IgD-negative memory B cell (primary cell): ENCODE results near the gene PATL1. TPM values are rescaled to one million over a fixed set of nuclear protein-coding genes. Genes with fewer than 3 reads are reported as not detected.
"Not testable (repeated sequence)": the region's sequence is repeated elsewhere in the genome, so short reads cannot be mapped to it uniquely, and the experiment has no call there.

Experiments
- H3K27ac Mint-ChIP-seq, 3 donors: one replicate each; pipeline ENCODE4 v1.8.0; 2020 to 2022; ENCODE audit warnings: mild to moderate bottlenecking in 3 of 3, mixed read lengths in 3 of 3, moderate library complexity in 1 of 3
- H3K27me3 Mint-ChIP-seq: one replicate; pipeline ENCODE4 v1.8.0; 2021; ENCODE audit warnings: mixed read lengths
- H3K36me3 Mint-ChIP-seq: one replicate; pipeline ENCODE4 v1.8.0; 2020; ENCODE audit warnings: mild to moderate bottlenecking, mixed read lengths
- H3K4me1 Mint-ChIP-seq, 3 donors: one replicate each; pipeline ENCODE4 v1.8.0; 2020 to 2022; ENCODE audit warnings: mixed read lengths in 3 of 3, mild to moderate bottlenecking in 1 of 3
- H3K4me3 Mint-ChIP-seq, 4 donors: one replicate each; pipeline ENCODE4 v1.8.0; 2020 to 2022; ENCODE audit warnings: mild to moderate bottlenecking in 4 of 4, mixed read lengths in 4 of 4, moderate library complexity in 3 of 4
- H3K9me3 Mint-ChIP-seq, 3 donors: one replicate each; pipeline ENCODE4 v1.8.0; 2020 to 2021; ENCODE audit warnings: mixed read lengths in 3 of 3, mild to moderate bottlenecking in 1 of 3
- polyA plus RNA-seq: library from polyadenylated mRNA; unstranded; fragments of 300-500 nt; fragmentation: Illumina TruSeq; gene quantifications from one replicate; pipeline ENCODE4 v1.2.3, GENCODE V29; 2021

The PATL1 gene
- polyA plus RNA-seq, 1 donor from 2014 or later: 6.0 TPM

DNA sequence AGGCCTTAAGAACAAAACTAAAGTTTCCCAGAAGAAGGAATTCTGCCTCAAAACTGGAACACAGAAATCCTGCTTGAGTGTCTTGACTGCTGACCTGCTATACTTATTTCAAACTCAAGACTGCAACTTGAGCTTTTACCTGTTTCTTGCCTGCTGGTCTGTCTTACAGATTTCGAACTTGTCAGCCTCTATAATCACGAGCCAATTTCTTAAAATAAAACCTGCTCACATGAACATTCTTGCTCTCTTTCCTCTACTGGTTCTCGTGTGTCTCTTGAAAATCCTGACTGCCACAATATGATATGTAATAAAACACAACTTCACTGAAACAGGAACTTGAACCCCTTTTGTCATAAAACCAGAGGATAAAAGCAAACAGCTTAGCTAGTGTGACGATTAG is 13.9 kb downstream of the PATL1 start:
- Mint-ChIP-seq H3K9me3 (no peaks in the 10 kb centered on the region), H3K27me3 (no peaks in the 10 kb centered on the region), H3K4me1 (peaks cover 0 to 5% (median 2%) of the 10 kb centered on the region in 3 donors), H3K27ac (no peak overlapping the region), H3K4me3 (no peak overlapping the region), H3K36me3 (peaks cover 9% of the 10 kb centered on the region)

DNA sequence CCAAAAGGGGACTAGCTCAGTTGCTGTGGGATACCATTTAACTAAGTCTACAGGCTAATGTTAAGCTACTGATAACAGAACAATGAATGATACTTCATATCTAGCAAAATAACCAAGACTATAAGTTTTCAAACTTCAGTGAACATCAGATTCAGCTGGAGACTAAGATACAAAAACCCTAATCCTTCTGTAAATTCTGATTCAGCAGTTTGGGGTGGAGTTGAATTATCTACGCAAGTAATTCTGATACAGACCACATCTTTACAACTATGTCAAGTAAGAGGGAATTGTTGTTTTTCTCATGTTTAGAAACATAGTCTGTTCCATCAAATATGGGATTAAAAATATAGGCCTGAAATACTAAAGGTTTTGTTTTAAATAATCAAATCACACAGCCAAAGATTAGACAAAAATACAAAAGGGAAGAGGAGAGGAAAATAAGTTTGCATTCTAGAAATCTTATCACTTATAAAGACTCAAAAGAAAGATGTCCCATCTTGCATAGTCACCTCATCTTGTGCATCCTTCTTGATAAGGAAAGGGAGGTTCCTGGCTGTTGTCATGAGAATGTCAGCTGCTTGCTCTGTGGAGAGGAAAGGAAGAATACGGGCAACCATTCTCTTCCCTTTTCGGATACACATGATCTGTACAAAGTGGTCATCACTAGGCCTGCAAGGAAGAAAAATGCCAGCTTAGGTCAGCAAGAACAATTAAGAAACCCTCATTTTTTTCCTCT is 21.4 kb downstream of the PATL1 start:
- Mint-ChIP-seq H3K27ac (no peak overlapping the region), H3K4me1 (no peaks in the 10 kb centered on the region), H3K9me3 (no peaks in the 10 kb centered on the region), H3K27me3 (no peaks in the 10 kb centered on the region), H3K36me3 (peaks cover 19% of the 10 kb centered on the region), H3K4me3 (no peak overlapping the region)

DNA sequence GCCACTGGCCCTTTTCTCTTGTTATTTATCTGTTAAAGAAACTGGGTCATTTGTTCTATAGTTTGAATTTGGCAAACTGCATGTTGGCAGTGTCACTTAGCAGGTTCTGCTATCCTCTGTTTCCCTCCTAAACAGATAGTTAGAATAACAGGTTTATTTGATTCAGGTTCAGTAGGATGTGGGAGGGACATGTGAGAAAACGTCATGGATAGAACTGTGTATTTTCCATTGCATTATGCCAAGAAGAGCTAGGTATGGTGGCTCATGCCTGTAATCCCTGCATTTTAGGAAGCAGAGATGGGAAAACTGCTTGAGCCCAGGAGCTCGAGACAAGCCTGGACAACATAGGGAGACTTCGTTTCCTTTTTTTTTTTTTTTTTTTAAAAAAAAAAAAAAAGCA is 24.3 kb downstream of the PATL1 start:
- Mint-ChIP-seq H3K9me3 (no peaks in the 10 kb centered on the region), H3K27me3 (no peaks in the 10 kb centered on the region), H3K27ac (no peak overlapping the region), H3K4me3 (no peak overlapping the region), H3K36me3 (peaks cover 19% of the 10 kb centered on the region), H3K4me1 (no peaks in the 10 kb centered on the region)

DNA sequence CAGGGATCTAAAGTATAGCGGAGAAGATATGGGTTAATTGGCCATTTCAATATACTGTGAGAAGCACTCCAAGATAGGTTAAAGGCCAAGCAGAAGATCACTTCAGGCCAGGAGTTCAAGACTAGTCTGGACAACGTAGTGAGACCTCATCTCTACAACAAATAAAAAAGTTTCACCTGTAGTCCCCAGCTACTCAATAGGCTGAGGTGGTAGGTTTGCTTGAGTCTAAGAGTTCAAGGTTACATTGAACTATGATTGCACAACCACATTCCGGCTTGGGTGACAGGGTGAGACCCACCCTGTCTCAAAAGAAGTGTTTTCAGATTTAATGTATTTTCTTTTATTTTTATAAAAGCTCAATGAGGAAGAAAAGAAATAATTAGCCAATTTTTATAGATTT is 25.4 kb downstream of the PATL1 start:
- Mint-ChIP-seq H3K36me3 (peaks cover 23% of the 10 kb centered on the region), H3K4me3 (no peak overlapping the region), H3K9me3 (no peaks in the 10 kb centered on the region), H3K27me3 (no peaks in the 10 kb centered on the region), H3K27ac (no peak overlapping the region), H3K4me1 (no peaks in the 10 kb centered on the region)

DNA sequence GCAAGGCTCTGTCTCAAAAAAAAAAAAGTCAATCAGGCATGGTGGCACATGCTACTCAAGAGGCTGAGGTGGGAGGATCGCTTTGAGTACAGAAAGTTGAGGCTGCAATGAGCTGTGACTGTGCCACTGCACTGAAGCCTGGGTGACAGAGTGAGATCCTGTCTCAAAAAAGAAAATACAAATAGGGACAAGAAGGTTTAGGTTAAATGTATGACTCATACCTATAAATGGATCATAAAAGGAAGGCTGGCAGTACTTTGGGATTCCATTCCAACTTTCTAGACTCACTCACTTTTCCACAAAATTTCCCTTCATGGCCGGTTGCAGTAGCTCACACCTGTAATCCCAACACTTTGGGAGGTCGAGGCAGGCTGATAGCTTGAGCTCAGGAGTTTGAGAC is 27.7 kb downstream of the PATL1 start:
- peaks cover 0 to 1% (median 0%) of the 10 kb centered on the region in 3 donors for H3K4me1 Mint-ChIP-seq
- peaks cover 16% of the 10 kb centered on the region for H3K36me3 Mint-ChIP-seq
- H3K27ac Mint-ChIP-seq: peak overlapping the region in 1 of 3 donors; percentile 47
- H3K9me3 Mint-ChIP-seq: no peaks in the 10 kb centered on the region
- H3K27me3 Mint-ChIP-seq: no peaks in the 10 kb centered on the region
- H3K4me3 Mint-ChIP-seq: no peak overlapping the region

DNA sequence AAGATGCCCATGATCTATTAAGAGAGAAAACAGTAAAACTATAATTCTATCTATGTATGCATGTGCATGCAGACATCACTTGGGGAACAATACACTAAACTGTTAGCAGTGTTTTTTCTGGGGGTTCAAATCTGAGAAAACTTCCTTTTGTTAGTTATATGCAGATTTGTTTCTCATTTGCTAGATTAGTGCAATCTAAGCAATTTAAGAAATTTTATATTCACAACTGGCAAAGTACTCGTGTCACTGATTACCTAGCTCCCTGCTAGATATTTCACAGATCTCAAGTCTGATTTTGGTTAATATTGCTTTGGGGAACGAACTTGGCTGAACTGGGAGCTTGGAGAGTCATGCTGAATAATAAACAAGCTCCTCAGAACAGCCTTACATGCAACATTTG is 38.3 kb downstream of the PATL1 start:
- H3K27ac Mint-ChIP-seq: no peak overlapping the region
- H3K4me3 Mint-ChIP-seq: no peak overlapping the region

DNA sequence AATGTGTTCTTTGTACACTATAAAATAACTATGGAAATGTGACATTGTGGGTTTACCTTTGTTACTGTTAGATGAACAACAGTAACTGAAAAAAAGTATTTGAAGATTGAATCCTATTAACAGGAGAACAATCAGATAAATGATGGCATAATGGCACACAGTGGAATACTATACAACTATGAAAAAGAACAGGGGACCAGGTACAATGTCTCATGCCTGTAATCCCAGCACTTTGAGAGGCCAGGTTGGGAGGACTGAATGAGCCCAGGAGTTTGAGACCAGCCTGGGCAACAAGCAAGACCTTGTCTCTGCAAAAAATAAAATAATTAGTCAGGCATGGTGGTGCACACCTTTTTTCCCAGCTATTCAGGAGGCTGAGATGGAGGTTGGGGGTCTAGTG is 38.8 kb downstream of the PATL1 start:
- Mint-ChIP-seq H3K36me3 (peaks cover 4% of the 10 kb centered on the region), H3K4me1 (no peaks in the 10 kb centered on the region), H3K27ac (no peak overlapping the region), H3K27me3 (no peaks in the 10 kb centered on the region), H3K9me3 (peaks cover 0 to 2% (median 0%) of the 10 kb centered on the region in 3 donors), H3K4me3 (no peak overlapping the region)

More for the DNA sequence above, 38.3 kb downstream of the PATL1 start:
- Mint-ChIP-seq H3K4me1 (no peaks in the 10 kb centered on the region), H3K36me3 (peaks cover 5% of the 10 kb centered on the region), H3K27me3 (no peaks in the 10 kb centered on the region), H3K9me3 (peaks cover 0 to 2% (median 0%) of the 10 kb centered on the region in 3 donors)

DNA sequence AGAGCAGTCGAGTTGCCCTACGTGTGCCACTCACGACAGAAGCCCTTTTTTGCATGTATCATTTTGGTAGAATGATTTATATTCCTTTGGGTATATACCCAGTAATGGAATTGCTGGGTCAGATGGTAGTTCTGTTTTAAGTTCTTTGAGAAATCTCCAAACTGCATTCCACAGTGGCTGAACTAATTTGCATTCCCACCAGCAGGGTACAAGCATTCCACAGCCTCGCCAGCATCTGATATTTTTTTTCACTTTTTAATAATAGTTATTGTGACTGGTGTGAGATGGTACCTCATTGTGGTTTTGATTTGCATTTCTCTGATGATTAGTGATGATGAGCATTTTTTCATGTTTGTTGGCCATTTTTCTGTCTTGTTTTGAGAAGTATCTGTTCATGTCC is 41.9 kb downstream of the PATL1 start:
- H3K9me3 Mint-ChIP-seq, H3K4me1 Mint-ChIP-seq, H3K4me3 Mint-ChIP-seq, H3K27ac Mint-ChIP-seq, H3K36me3 Mint-ChIP-seq, H3K27me3 Mint-ChIP-seq: not testable (repeated sequence)

DNA sequence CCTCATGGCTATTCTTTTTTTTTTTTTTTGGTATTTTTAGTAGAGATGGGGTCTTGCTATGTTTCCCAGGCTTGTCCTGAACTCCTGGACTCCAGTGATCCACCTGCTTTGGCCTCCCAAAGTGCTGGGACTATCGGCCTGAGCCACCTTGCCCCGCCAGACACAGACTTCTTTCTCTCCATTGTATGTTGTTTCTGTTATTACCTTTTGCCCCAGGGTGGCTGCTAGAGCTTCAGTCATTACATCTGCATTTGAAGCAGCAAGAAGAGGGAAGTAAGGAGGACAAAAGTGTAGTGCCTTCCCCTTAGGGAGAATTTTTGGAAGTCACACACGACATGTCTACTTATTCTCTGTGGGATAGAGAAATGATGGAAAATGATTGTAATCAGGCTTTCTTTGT is 43.1 kb downstream of the PATL1 start:
- no peak overlapping the region for H3K27ac Mint-ChIP-seq
- peaks cover 0 to 1% (median 0%) of the 10 kb centered on the region in 3 donors for H3K4me1 Mint-ChIP-seq
- peaks cover 0 to 2% (median 0%) of the 10 kb centered on the region in 3 donors for H3K9me3 Mint-ChIP-seq
- peaks cover 2% of the 10 kb centered on the region for H3K36me3 Mint-ChIP-seq
- H3K27me3 Mint-ChIP-seq: no peaks in the 10 kb centered on the region
- no peak overlapping the region for H3K4me3 Mint-ChIP-seq

DNA sequence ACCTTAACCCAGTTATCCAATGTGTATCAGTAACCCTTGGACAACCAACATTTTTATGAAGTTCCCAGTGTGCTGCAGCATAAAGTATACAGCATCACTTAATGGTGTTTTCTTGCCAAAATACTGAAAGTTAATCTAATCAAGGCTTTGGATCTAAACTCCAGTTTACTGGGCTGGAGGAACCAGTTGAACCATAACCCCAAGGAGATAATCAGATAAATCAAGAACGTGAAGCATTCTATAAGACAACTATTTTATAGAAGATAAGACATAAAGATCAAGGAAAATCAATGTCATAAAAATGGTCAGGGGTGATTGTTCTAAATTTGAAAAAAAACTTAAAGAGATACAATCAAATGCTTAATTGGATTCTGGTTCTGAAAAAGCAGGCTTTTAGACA is 51.0 kb downstream of the PATL1 start:
- H3K4me1 Mint-ChIP-seq: peaks cover 9 to 24% (median 23%) of the 10 kb centered on the region in 3 donors
- peaks cover 4% of the 10 kb centered on the region for H3K36me3 Mint-ChIP-seq
- no peaks in the 10 kb centered on the region for H3K9me3 Mint-ChIP-seq
- no peak overlapping the region for H3K27ac Mint-ChIP-seq
- no peak overlapping the region for H3K4me3 Mint-ChIP-seq
- H3K27me3 Mint-ChIP-seq: no peaks in the 10 kb centered on the region

DNA sequence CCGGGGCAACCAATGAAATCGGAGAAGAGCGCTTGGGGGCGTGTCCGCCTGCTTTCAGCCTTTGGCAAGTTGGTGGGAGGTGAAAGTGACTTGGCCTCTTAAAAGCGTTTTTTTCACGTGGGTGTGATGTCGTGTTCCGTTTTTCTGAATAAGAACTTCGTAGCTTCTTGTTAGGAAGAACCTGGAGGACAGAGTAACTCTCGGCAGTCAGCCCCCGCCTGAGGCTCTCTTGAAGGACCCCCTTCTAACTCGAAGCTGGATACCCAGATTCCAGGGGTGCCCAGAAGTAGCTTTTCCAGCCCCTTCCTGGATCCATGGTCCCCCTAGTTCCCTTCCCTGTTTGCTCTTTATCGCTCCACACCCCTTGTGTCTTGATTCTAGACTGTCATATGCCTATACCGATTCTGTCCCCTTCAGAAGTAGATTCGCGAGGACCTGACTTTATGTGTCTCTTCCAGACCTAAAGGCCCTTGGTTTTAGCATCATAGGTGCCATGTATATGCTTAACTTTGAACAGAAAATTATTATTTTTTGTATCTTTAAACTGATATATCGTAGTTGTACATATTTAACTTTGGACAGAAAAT is 52.3 kb downstream of the PATL1 start:
- H3K9me3 Mint-ChIP-seq: no peaks in the 10 kb centered on the region
- H3K4me1 Mint-ChIP-seq: peaks cover 18 to 36% (median 35%) of the 10 kb centered on the region in 3 donors
- no peaks in the 10 kb centered on the region for H3K27me3 Mint-ChIP-seq
- peak overlapping the region; percentile 77 to 92 (median 86) for H3K4me3 Mint-ChIP-seq
- peak overlapping the region; percentile 81 to 98 (median 95) for H3K27ac Mint-ChIP-seq
- peaks cover 7% of the 10 kb centered on the region for H3K36me3 Mint-ChIP-seq

DNA sequence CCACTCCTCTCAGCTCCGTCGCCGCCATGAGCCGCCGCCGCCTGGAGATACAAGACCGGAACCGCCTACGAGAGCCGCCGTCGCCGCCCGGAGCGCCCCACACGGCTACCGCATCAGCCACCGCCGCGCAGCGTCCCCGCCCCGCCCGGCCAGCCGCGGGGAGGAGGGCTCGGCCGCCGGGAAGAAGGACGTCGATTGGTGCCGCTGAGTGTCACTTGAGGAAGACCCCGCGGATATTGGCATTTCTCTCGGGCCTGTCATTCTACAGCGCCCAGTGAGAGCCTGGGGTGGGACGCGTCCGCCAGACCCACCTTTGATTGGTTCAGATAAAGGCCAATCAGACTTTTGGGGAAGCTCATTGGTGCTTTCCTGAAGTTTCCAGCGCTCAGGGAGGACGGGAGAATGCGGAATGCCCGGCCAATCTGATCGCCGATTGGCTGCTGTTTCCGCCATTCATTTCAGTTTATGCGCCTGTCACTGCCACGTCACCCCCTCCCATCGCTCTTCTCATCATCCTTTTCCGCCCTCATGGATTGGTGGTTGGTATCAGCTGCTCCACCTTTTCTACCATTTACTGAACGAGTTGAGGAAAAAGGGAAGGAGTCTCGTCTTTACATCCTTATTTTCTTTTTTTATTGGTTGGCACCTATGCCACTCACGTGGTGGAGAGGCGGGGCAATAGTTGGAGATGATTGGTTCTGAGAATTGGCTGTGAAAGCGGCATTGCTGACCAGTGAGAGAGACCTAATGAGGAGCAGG is 53.0 kb downstream of the PATL1 start, which contains the start of gene OSBP:
Gene OSBP (minus strand): TSS at position 138 of the 759 bp plus-strand sequence. CDS start 110 bp downstream, at position 28.
- no peaks in the 10 kb centered on the region for H3K9me3 Mint-ChIP-seq
- peaks cover 18 to 39% (median 36%) of the 10 kb centered on the region in 3 donors for H3K4me1 Mint-ChIP-seq
- H3K27me3 Mint-ChIP-seq: no peaks in the 10 kb centered on the region
- H3K36me3 Mint-ChIP-seq: peaks cover 7% of the 10 kb centered on the region
- H3K4me3 Mint-ChIP-seq: peak within 1 kb of the TSS; percentile 77 to 92 (median 86)
- H3K27ac Mint-ChIP-seq: peak within 1 kb of the TSS; percentile 81 to 98 (median 95)

DNA sequence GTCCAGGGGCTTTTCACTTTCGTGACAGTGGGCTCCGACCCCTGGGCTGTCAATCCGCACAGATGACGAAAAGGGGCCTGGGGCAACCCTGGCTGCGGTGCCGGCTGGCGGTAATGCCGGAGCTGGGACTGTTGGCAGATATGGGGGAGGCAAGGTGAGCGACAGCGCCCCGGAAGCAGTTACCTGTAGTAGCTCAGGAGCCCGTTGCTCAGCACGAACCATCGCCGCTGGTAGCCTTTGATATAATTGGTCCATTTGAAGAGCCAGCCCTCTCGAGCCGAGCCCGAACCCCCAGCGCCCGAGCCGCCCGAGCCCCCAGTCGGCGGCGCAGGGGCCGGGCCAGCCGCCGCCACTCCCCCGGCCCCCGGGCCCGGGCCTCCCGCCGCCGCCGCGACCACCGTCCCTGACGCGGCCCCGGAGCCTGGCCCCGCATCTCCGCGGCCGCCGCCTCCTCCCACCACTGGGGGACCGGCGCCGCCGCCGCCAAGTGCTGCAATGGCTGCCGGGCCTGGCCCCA is 53.7 kb downstream of the PATL1 start:
- peaks cover 7% of the 10 kb centered on the region for H3K36me3 Mint-ChIP-seq
- peaks cover 18 to 39% (median 36%) of the 10 kb centered on the region in 3 donors for H3K4me1 Mint-ChIP-seq
- H3K4me3 Mint-ChIP-seq: peak overlapping the region; percentile 77 to 92 (median 86)
- peak overlapping the region; percentile 81 to 98 (median 94) for H3K27ac Mint-ChIP-seq
- no peaks in the 10 kb centered on the region for H3K27me3 Mint-ChIP-seq
- no peaks in the 10 kb centered on the region for H3K9me3 Mint-ChIP-seq

DNA sequence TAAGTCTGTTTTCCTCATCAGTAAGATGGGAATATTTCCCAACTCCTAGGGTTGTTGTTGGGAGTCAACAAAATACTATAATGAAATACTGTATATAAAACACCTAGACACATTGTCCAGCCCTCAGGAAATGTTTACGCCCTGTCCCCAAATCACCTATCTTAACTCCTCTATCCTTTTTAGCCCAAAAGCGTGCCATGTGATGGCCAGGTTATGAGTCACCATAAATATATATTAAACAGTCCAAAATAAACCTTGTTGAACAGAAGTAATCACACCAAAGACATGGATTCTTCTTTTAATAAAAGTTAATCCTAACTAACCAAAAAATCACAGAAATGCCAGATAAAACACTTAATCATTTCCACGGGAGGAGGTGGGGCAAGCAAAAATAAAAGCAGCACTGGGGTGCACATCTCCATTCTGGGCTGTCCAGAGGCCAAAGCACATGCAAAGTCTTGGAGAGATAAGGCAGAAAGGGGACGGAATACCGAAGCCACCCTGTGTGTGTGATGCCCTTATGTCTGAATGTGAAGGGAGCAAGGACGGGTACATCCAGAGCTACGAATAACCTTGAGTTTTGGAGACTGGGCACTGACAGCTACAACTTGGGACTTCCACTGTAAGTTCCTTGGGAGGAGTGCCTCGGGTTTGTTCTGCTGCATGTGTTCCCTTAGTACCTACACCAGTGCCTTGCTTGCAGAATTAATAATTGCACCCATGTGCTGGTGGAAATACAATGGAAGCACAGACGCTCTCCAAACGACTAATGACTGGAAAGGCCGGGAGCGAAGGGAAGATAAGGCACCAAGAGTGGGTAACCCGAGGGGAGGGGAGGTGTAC is 54.3 kb downstream of the PATL1 start:
- peaks cover 18 to 39% (median 36%) of the 10 kb centered on the region in 3 donors for H3K4me1 Mint-ChIP-seq
- H3K36me3 Mint-ChIP-seq: peaks cover 7% of the 10 kb centered on the region
- H3K4me3 Mint-ChIP-seq: peak overlapping the region; percentile 77 to 92 (median 86)
- H3K27ac Mint-ChIP-seq: peak overlapping the region; percentile 81 to 94 (median 88)
- no peaks in the 10 kb centered on the region for H3K27me3 Mint-ChIP-seq
- no peaks in the 10 kb centered on the region for H3K9me3 Mint-ChIP-seq
